HAP-1 (cell line): ENCODE results near the gene SLC25A40.
A peak's percentile ranks its signal among the peaks of the same experiment; 100 is the strongest.

Source experiments
- DNase-seq, 2 experiments: peaks; one replicate each; pipeline ENCODE4 v3.0.0-alpha.2; 2016 to 2020; ENCODE audit warnings: low spot score in 2 of 2
- H3K27me3 ChIP-seq: fragments of 250-450 bp; sonication (Bioruptor Pico); 2 replicates; pipeline ENCODE4 v1.5.1; 2020; ENCODE audit warnings: low read depth, mild to moderate bottlenecking, moderate library complexity
- H3K36me3 ChIP-seq: fragments of 250-450 bp; sonication (Bioruptor Pico); replicated peaks from 2 replicates; pipeline ENCODE4 v1.5.1; 2020; ENCODE audit warnings: mild to moderate bottlenecking
- H3K4me1 ChIP-seq: fragments of 250-450 bp; sonication (Bioruptor Pico); 2 replicates; pipeline ENCODE4 v1.5.1; 2020; ENCODE audit warnings: mild to moderate bottlenecking
- H3K4me3 ChIP-seq: fragments of 250-450 bp; sonication (Bioruptor Pico); 2 replicates; pipeline ENCODE4 v1.5.1; 2020; ENCODE audit warnings: mild to moderate bottlenecking, moderate library complexity
- H3K9me3 ChIP-seq: fragments of 250-450 bp; sonication (Bioruptor Pico); 2 replicates; pipeline ENCODE4 v1.5.1; 2020; ENCODE audit warnings: mild to moderate bottlenecking, moderate library complexity
- in situ Hi-C: fragments of 300-500 bp; cut with MboI; formaldehyde crosslinking; loops from 3 replicates; pipeline ENCODE4 v1.14.3; 2020; ENCODE audit warnings: low sequenced_read_pairs, inconsistent platforms, mixed read lengths

SLC25A40 gene

DNA sequence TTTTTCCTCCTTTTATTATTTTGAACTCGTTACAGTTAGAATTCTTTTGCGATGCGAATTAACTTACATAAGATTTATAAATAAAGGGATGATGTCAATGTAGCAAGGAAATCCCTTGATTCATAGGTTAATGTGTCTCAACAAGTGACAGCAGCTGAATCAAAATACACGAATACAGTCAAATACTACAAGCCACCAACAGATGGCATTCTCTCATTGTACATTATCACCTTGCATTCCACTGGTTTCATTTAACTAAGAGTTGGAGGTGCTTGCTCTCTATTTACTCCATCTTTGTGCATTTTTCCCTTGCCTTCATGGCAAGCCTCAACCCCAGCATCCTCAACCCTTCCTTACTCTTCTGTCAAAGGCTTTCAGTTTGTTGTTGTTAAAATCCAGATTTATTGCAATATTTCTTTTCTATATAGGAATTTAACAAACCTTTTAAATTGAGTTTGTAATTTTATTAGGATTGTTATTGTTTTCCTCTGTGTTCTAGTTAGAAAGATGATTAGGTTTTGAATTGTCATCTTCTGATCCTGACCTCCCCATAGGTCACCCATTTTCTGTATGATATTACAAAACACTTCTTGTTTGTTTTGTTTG is 78.3 kb downstream of the SLC25A40 start:
- no peaks in the 10 kb centered on the region for H3K4me1 ChIP-seq
- no peaks in the 10 kb centered on the region for H3K9me3 ChIP-seq
- no peaks in the 10 kb centered on the region for H3K36me3 ChIP-seq
- no peak overlapping the region for H3K4me3 ChIP-seq
- H3K27me3 ChIP-seq: no peaks in the 10 kb centered on the region
- in situ Hi-C loops: no loop called here
- DNase-seq: peak; percentile 21 to 76

DNA sequence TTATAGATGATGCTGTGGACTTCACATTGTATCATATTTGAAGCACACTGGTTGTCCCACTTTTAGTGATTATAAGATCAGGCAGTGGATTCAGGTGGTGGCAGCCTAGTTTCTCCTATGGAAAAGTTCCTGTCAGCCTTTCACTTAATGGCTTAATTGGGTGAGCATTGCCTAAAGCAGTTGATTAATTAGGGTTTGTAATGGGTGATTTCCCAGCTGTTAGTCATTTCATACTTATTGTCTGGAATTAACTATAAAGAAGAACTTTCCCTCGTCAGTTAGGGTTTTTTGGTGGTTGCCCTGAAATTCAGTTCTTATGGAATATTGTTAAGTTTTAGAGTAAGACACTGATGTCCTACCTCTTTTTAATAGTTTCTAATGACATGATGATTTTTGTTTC is 78.8 kb downstream of the SLC25A40 start:
- in situ Hi-C loops: no loop called here
- Histone ChIP-seq H3K4me3 (no peak overlapping the region), H3K4me1 (no peaks in the 10 kb centered on the region), H3K9me3 (no peaks in the 10 kb centered on the region), H3K36me3 (no peaks in the 10 kb centered on the region), H3K27me3 (no peaks in the 10 kb centered on the region)
- DNase-seq: no peak

DNA sequence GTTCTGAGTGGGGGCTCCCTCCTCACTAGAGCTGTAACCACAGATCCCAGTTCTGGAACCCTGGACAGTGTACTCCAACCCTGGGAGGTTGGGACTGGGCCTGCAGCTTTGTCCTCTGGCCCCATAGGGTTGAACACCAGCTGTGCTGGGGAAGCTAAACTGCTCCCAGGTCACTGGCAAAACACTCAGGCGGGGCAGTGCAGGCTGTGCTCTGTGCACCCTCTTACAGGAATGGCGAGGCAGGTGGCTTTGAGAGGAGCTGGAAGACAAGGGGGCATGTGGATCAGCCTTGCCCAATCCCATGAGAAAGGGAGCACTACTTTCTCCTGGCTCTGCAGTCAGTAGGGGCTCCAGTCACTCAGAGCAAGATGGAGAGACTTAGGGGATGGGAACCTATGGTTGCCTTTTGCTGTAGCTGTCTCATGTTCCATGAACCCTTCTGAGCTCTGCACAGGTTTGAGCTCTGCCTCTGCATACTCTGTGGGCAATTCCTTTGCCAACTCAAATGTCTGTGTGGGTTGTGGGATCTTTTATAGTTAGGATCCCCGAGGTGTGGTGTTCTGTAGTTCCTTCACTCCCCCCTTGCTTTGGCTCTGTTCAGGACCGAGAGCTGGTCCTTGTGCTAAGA is 90.7 kb downstream of the SLC25A40 start:
- no peaks in the 10 kb centered on the region for H3K9me3 ChIP-seq
- no peaks in the 10 kb centered on the region for H3K4me1 ChIP-seq
- no peak for DNase-seq
- no peaks in the 10 kb centered on the region for H3K36me3 ChIP-seq
- in situ Hi-C loops: no loop called here
- H3K27me3 ChIP-seq: no peaks in the 10 kb centered on the region
- no peak overlapping the region for H3K4me3 ChIP-seq

DNA sequence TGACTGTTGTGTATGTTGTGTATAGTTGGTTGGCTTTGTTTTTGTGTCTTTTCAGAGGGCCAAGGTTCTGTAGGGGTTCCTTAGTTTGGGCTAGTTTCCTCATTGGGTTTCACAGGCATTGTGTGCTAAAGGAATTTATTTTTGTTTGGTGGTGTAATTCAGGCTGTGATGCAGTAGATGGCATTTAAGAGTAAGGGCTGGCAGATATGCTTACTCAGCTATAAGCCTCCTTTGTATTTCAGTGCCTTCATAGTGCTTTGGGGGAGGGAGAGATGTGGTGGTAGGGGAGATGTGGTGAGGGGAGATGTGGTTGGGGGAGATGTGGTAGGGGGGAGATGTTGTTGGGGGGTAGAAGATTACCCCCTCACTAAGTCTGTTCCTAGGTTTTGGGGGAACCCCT is 91.7 kb downstream of the SLC25A40 start:
- in situ Hi-C loops: no loop called here
- no peak overlapping the region for H3K4me3 ChIP-seq
- no peaks in the 10 kb centered on the region for H3K4me1 ChIP-seq
- no peak for DNase-seq
- H3K27me3 ChIP-seq: no peaks in the 10 kb centered on the region
- no peaks in the 10 kb centered on the region for H3K36me3 ChIP-seq
- H3K9me3 ChIP-seq: no peaks in the 10 kb centered on the region
